NB4 (cell line): ENCODE measurements around the gene ARPC5L.

Source experiments
- DNase-seq: peaks from one replicate; pipeline ENCODE4 v3.0.0; 2010; ENCODE audit warnings: low read depth
- H3K4me3 ChIP-seq: one replicate; pipeline ENCODE4 v1.5.1; 2011; ENCODE audit warnings: mild to moderate bottlenecking, low read depth, low read length, moderate library complexity
- MYC ChIP-seq: IDR thresholded peaks from 2 replicates; pipeline ENCODE4 v1.6.1; 2011; ENCODE audit warnings: low read depth, low read length
- POLR2A ChIP-seq: IDR thresholded peaks from 2 replicates; pipeline ENCODE4 v1.6.1; 2011; ENCODE audit warnings: mild to moderate bottlenecking; ENCODE audit not compliant: insufficient read length; ENCODE audit errors: extremely low read depth
- TF ChIP-seq, protein P1 (sequence below): IDR thresholded peaks from 2 replicates; pipeline ENCODE4 v1.6.1; 2011; ENCODE audit warnings: low read depth, low read length
- TF ChIP-seq, protein P2 (sequence below): IDR thresholded peaks from one replicate; pipeline ENCODE4 v1.5.1; 2012; ENCODE audit warnings: low read depth, low read length

ARPC5L gene

DNA sequence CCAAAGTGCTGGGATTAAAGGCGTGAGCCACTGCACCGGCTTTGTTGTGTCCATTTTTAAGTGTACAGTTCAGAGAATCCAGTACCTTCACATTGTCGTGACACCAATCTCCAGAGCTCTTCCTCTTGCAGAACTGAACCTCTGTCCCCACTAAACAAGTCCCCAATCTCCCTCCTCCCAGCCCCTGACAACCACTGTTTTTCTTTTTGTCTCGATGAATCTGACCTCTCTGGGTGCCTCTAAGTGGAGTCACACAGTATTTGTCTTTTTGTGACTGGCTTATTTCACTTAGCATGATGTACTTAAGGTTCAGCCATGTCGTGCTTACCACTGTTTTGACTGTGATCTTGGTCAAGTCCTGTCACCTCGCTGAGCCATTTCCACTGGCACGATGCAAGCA, 7.1 kb upstream of the ARPC5L start:
- peak; percentile 33 for DNase-seq
- H3K4me3 ChIP-seq, result no peak overlapping the region
- TF ChIP-seq, protein P1, sequence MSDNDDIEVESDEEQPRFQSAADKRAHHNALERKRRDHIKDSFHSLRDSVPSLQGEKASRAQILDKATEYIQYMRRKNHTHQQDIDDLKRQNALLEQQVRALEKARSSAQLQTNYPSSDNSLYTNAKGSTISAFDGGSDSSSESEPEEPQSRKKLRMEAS, result no peak
- no peak for TF ChIP-seq POLR2A
- TF ChIP-seq, protein P2, sequence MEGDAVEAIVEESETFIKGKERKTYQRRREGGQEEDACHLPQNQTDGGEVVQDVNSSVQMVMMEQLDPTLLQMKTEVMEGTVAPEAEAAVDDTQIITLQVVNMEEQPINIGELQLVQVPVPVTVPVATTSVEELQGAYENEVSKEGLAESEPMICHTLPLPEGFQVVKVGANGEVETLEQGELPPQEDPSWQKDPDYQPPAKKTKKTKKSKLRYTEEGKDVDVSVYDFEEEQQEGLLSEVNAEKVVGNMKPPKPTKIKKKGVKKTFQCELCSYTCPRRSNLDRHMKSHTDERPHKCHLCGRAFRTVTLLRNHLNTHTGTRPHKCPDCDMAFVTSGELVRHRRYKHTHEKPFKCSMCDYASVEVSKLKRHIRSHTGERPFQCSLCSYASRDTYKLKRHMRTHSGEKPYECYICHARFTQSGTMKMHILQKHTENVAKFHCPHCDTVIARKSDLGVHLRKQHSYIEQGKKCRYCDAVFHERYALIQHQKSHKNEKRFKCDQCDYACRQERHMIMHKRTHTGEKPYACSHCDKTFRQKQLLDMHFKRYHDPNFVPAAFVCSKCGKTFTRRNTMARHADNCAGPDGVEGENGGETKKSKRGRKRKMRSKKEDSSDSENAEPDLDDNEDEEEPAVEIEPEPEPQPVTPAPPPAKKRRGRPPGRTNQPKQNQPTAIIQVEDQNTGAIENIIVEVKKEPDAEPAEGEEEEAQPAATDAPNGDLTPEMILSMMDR, result no peak

DNA sequence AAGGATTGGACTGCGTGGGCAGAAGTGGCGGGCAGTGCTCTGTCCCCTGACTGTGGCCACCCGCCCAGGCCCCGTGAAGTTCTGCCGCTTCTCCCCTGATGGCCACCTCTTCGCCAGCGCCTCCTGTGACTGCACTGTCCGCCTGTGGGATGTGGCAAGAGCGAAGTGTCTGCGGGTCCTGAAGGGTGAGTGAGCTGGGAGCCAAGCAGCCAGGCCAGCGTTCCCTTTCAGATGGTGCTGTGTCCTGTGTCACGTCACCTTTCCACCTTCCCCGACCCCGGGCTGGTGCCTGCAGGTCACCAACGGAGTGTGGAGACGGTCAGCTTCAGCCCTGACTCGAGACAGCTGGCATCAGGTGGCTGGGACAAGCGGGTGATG, 6.4 kb upstream of the ARPC5L start:
- no peak overlapping the region for H3K4me3 ChIP-seq
- no peak for DNase-seq
- no peak for TF ChIP-seq MYC
- TF ChIP-seq, protein P1, result no peak
- TF ChIP-seq, protein P2, result no peak

DNA sequence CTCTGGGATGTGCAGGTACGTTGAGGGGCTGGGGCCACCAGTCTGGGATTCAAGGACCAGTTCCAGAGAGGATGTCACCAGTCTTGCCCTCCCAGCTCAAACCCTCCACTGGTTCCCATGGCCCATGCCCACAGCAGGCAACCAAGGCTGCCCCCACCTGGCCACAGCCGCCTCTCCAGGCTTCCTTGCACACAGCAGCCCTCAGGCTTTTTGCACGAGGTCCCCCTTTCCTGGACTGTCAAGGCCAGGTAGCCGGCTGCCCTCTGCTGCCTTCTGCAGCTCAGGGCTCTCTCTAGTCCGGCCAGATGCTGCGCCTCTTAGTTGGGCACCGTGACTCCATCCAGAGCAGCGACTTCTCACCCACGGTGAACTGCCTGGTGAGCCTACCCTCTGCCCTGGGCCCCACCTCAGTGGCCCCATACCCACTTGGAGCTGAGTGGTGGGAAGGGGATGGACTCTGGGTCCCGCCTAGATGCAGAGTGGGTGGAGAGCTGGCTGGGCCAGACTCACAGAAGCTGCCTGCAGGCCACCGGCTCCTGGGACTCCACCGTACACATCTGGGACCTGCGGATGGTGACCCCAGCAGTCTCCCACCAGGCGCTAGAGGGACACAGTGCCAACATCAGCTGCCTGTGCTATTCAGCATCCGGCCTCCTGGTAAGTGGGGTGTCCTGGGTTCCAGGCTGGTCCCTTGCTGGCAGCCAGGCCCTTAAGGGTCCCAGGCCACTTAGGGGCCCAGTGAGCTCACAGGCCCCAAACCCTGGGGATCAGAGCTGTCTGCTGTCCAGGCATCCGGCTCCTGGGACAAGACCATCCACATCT, 5.8 kb upstream of the ARPC5L start:
- TF ChIP-seq, protein P1, result no peak; the same call in 1 of the 2 replicates
- peak; percentile 21 for TF ChIP-seq POLR2A
- TF ChIP-seq, protein P2, result peak; percentile 59
- H3K4me3 ChIP-seq, result no peak overlapping the region
- peak; percentile 75 for DNase-seq

DNA sequence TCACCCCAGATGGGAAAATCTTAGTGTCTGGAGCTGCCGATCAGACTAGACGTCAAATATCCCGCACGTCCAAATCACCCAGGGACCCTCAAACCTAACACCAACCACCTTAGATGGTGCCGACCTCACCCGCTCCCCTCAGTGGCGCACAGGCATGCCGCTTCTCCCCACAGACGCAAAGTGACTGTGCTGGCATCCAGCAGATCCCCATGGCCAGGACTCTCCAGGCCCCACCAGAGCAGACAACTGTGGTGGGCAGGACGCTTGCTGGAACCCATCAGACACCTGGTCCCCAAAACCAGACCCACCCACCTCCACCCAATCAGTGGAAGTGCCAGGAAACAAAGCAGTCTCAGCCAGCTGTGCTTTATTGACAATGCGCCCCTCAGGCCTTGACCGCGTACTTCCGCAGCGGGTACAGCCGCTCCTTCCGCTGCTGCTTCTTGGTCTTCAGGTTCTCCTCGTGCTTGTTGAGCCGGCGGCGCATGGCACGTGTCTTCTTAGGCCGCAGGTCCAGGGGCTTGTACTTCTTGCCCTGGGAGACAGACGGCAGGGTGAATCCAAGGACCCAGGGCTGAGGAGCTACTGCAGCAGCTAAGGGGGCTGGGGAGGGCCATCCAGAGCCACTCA, 4.3 kb upstream of the ARPC5L start:
- TF ChIP-seq, protein P2, result no peak
- TF ChIP-seq MYC (no peak), POLR2A (no peak)
- TF ChIP-seq, protein P1, result no peak
- no peak overlapping the region for H3K4me3 ChIP-seq
- DNase-seq, result no peak

DNA sequence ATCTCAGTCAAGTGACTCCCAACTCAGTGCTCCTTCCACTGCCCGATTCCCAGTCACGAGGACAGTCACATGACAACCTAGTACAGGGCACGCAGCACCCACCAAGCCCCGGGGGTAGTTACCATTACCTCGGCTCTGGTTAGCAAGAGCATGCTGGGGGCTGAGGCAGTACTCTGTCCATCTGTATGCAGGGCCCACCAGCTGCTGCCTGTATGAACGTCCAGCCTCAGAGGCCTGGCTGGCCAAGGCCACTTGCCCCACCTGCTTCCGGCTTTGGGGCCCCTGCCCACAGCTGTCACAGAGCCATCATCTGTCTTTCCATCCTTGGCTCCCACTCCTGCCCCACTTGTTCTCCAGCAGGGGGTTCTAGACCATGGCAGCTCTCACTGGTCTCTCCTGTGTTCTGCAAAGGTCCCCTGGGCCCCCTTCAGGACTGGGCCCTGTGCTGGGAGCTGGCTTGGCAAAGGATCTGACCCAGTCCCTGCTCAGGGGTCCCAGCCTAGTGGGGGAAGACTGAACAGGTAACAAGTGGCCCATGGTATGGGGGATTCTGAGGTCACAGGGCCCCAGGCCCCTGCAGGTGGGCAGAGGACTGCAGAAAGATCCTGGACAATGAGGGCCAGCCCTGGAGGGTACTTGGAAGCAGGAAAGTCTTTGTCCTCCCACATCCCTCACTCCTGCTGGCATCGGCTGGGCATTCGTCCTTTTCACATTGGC, 3.4 kb upstream of the ARPC5L start:
- TF ChIP-seq POLR2A (no peak), MYC (no peak)
- TF ChIP-seq, protein P1, result no peak
- TF ChIP-seq, protein P2, result no peak
- H3K4me3 ChIP-seq, result peak overlapping the region; percentile 100
- DNase-seq, result no peak
